ENCODE data around the gene RNF149.

GRCh38 chr2:101230541-101231001 lies 77.9 kb downstream of the RNF149 start:
- TF ChIP-seq CTCF (conservative IDR thresholded peaks at IDR 0.05 in 1 of 2, IDR thresholded peaks at IDR 0.05 in 1 of 2; ENCODE audit: low read depth in 1 of 2, low read length in 2 of 2) = no peak
- TF ChIP-seq EZH2 (IDR thresholded peaks at IDR 0.05; ENCODE audit: low read length, missing control alignments) = no peak
